RPMI8226 (cell line): Measurements from ENCODE around the gene PAPPA2.

Experiments used
- DNase-seq: peaks from one replicate; pipeline ENCODE4 v3.0.0-alpha.2; 2015

Gene PAPPA2

DNA sequence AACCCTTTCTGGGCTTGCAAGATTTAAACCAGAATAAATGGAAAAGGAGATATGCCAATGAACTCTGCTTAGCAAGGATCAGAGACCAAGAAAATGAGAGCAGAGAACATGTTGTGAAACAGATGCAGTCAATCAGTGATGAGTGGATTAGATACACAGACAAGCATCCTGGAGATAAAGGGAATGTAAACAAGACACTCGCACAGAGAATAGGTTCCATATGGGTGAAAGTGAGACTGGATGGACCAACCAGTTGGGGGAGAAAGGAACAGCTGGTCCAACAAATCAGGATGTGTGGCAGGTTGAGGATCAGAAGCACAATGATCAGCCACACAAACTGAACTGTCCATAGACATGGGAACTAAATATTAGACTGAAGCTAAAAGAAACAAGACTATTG is 363.3 kb downstream of the PAPPA2 start:
- no peak for DNase-seq

DNA sequence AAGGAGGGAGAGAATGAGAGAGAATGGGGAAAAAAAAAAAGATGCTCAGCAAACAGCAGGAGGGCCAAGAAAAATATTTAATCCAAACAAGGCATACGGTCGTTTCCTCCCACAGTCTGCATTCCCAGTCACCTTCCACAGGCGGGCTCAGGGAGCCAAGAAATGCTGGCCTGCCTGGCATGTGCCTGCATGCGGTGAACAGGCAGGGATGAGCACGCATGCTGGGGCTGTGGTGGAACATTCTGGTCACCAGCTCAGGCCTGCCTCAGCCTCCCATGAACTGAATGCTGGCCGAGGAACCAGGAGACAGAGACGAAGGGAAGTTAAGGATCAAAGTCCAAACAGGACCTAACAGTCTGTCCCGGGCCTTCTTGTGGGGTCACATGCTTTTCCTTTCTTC is 366.3 kb downstream of the PAPPA2 start:
- DNase-seq, result no peak

- DNase-seq, result no peak
These were observed 368.2 kb downstream of the PAPPA2 start for GRCh38 chr1:176831150-176831549.

GRCh38 chr1:176837708-176838107 is 374.7 kb downstream of the PAPPA2 start:
- DNase-seq, result no peak

DNA sequence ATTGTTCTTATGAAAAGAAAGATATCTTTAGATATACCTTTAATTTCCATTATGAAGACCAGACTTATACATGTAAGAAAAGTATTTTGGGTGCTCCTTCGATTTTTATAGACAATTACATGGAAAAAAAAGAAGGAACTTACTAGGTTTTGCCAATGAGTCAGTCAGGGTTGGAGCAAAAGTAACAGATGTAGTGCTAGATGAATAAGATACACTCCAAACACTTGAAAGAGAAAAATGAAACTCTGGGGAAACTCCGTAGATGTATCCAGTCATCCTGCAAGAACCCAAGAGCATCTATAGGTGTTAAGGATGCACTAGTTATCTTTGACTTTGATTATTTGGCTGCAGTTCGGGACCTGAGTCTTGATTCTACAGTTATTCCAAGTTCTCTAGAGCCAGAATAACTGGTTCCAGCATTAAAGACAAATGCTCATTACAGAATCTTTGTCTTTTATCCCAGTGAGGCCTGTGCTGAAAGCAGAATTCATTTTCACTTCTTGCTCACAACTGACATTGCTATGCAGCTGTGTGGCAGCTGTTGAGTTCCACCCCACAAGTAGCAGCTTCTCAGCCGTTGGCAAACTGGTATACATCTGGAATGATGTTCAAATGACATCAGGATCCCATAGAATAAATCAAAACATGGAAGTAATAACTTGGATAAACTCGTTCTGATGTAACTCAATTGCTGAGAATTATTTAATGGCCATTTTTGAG is 375.5 kb downstream of the PAPPA2 start:
- DNase-seq, result no peak

DNA sequence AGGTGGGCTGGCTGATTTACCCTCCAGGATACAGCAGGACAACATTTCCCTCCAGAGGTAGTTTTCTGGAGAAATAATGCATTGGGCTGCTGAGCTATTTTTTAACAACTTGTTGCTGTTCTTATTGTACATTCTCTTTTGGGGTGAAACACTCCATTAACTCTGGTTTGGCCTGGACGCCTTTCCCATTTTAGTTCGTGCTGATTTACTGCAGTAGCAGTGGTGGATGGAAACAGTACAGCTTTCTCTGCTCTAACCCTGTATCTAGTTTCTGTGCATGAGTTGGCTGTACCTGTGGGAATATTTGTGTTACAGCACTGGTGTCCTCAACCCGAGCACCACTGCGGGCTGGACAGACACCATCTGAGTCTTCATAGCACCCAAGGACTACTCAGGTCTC is 376.2 kb downstream of the PAPPA2 start:
- DNase-seq, result no peak

- no peak for DNase-seq
These were observed 378.3 kb downstream of the PAPPA2 start for GRCh38 chr1:176841238-176841637.

DNA sequence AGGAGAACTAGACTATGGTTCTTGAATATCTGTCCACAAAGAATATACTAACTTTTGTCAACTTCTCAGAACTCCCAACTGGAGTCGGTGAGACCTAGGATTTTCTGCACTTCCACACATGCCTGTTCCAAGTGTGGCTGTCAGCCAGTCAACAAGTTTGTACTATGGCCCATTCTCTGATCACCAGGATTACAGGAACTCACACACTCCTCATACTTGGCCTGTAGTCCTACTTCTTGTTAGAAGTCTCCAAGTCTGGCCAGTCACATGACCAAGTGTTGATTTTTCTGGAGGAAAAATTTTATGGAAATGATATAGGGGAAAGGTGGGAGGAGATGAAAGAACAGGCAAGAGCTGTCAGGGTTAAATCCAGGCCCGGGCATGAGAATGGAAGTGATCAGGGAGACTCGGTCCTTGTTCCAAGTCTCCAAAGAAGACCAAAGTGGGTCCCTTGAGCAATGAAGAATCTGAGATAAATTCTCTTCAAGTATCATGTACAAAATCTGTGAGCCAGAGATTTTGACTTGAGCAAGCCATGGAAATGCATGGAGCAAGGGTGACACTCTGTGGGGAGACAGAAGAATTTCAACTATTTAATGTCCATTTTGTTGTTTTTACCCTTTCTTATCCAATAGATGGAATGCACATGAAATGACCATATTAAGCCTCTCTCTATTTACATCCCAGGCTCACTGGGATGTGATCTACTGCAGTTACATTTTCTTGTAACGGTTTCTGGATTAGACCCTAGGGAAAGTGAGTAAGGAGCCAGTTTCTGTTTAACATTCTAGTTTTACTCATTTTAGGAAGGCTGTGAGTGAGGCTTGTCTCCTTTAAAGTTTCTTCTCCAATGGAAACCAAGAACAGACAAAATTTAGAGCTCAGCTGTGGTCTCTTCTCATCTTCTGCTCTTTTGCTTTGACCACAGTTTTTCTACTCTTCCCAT is 380.6 kb downstream of the PAPPA2 start:
- peak; percentile 26 for DNase-seq

DNA sequence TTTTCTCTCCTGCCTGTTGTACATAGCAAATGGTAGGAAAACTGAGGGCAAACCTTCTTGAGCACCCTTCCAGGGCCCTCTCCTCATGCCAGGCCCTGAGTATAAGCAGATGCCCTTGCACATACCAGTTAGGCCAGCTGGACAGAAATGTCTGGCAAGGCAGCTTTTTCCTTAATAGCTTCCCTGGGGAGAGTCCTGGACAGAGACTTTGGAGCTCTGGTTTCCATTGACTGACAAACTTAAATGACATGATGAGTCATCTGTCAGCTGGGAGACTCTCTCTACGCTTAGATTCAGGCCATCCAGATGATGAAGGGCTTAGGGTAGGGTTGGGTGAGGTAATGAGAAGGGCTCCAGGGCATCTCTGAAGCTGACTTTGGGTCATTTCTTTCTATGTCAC is 384.1 kb downstream of the PAPPA2 start:
- DNase-seq, result no peak

DNA sequence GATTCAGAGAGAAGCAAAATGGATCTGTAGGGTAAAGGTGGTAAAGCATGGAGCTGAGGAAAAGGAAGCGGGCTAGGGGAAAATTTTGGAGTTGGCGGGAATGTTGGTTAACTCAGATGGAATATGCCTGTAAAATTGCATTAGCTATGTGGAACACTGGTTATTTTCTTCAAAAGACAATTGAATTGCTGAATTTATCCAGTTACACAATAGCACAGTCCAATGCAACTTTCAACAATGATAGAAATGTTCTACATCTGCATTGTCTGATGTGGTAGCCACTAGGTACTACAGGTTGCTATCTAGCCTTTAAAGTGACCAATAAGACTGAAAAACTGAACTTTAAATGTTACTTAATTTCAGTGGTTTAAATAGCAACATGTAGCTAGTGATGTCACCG is 386.3 kb downstream of the PAPPA2 start:
- no peak for DNase-seq

DNA sequence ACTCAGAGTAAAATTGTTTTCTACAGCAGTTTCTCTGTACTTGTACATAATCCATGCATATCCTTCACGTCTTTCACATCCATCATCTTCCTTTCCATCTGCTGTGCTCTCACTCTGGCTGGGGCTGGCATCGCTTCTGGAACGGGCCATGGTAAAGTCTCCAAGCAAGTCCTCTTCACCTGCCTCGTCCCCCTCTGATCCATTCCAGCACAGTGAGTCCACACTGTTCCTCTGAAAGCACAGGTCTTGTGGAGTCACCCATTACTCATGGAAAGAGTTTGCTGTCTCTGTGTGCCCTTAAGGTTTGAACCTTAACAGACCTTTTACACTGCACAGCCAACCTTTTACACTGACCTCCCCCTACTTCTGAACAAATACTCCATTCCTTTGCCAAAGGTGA is 387.9 kb downstream of the PAPPA2 start:
- DNase-seq, result no peak

- DNase-seq, result no peak
These were observed 389.1 kb downstream of the PAPPA2 start for GRCh38 chr1:176852124-176852523.

- DNase-seq, result no peak
These were observed 390.5 kb downstream of the PAPPA2 start for GRCh38 chr1:176853503-176853902.

DNA sequence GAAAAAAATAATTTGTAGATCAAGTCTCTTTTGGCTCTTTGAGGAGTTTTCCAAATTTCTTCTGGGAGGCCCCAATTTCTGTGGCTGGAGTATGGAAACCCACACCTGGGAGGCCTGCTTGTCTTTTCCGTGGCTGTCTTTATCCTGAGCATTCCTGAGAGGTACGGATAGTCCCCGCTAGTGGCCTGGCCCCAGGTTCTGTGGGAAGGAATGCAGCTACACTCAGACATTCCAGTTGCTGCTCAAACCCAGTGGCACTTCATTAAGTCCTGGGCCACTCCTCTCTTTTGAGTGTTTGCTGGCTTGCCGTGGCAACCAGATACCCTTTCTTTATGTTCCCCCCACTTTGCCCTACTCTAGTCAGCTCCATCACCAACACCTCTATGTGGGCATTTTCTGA is 391.1 kb downstream of the PAPPA2 start:
- DNase-seq, result no peak

- DNase-seq, result no peak
These were observed 392.1 kb downstream of the PAPPA2 start for GRCh38 chr1:176854758-176855745.

DNA sequence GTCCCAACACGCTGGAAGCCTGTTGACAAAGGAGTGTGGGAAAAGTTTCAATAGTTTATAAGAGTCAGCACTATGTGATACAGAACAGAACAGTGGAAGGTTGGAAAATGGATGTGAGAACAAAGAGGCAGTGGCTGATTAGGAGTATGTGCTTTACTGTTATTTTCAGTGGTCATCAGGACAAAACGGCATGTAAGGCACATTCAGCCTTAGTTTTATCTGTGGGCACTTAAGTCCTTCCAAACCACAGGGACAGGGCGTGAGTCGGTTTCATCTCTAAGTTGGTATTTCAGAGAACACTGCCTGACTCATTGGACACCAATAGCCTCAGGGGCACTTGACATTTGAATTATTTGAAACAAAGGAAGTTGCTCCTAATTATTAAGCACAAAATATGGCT is 394.7 kb downstream of the PAPPA2 start:
- DNase-seq, result no peak

GRCh38 chr1:176858433-176858916 is 395.5 kb downstream of the PAPPA2 start:
- DNase-seq, result no peak

DNA sequence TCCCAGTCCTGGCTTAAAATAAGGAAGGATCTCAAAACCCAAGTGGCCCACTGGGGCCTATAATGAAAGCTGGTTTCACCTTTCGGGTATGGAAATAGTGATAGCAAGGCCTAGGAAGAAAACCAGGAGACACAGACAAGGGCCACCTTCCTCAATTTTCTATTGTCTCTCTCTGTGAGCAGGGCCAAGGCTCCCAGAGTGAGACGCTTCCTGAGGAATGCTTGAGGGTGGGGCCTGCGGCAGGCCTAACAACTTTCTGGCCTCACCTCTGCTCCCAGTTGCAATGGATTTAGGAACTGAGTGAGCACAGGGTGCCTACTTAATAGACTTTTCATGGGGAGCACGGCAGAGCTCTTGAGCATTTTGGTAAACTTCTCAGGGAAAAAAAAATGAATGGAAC is 400.6 kb downstream of the PAPPA2 start:
- DNase-seq, result no peak

- DNase-seq, result no peak
These were observed 401.2 kb downstream of the PAPPA2 start for GRCh38 chr1:176864211-176864610.

GRCh38 chr1:176866011-176866714 is 403.2 kb downstream of the PAPPA2 start:
- no peak for DNase-seq

DNA sequence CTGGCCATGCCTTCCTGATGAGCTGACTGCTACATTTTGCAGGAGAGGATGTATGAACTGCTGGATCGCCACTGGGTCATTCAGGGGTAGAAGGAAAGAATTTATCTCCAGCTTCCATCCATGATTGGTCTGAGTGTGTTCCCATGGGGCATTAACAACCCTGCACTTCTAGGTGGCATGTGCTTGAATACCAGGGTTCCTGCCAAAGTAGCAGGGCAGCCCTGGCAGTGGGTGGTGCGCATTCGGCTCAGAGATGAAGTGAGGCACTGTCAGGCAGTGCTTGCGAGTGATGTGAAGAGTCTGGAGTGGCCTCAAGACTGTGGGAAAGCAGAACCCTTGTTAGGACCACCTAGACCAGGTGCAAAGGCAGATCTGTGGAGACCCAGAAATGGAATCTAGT is 406.6 kb downstream of the PAPPA2 start:
- no peak for DNase-seq

DNA sequence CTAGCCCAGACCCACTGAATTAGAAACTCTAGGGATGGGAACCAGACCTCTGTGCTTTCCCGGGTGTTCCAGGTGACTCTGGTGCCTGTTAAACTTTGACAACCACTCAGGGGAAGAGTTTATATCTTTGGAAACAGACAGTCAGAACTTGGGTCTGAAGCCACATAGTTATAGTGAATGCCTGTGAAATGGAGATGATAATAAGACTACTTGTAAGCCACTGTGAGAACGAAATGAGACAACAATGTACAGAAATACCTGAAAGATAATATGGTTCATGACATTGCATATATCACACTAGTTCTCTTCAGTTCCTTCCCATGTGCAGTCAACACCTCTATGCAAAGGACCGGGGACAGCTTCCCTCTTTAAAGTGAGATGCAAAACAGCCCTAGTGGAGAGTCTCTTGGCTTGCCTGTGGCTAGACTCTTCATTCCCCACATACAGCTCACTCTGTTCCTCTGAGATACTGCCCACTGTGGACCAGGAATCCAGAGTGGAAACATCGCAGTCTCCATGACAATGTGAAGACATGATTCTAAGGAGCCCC is 414.1 kb downstream of the PAPPA2 start:
- DNase-seq, result no peak
